HCT116 (cell line): ENCODE data around the gene LSP1. TPM values are rescaled to one million over a fixed set of nuclear protein-coding genes. Genes with fewer than 3 reads are reported as not detected.
A peak's percentile ranks its signal among the peaks of the same experiment; 100 is the strongest.

Experiments used
- ATAC-seq: fragments of 200-7000 bp; cut with Tn5 transposase; 2 replicates; pipeline ENCODE4 v1.9.1; 2020; ENCODE audit warnings: mild to moderate bottlenecking, moderate library complexity
- BruUV-seq: library from RNA; stranded (reverse); fragments of 400-500 nt; replicated peaks from 2 replicates; lab custom pipeline; 2021; lab: Mats Ljungman, UMichigan
- CTCF ChIA-PET: fragments of 300-600 bp; sonication (Branson Sonifier 250); formaldehyde crosslinking; loops from one replicate; lab custom pipeline; 2021; ENCODE audit warnings: antibody characterized with exemption; lab: Charles Lee
- POLR2A ChIA-PET: fragments of 300-600, 350-600 bp; sonication (Branson Sonifier 250); formaldehyde crosslinking; loops from one replicate; lab custom pipeline; 2021; ENCODE audit warnings: antibody characterized with exemption; lab: Charles Lee
- RAD21 ChIA-PET, 2 experiments: fragments of 300-600 bp; sonication (Branson Sonifier 250); formaldehyde crosslinking; loops; one replicate each; lab custom pipeline; 2023; ENCODE audit warnings: low total read pairs in 2 of 2; ENCODE audit not compliant: uncharacterized antibody in 2 of 2, unreplicated experiment in 2 of 2, low non-redundant PET in 1 of 2; lab: Charles Lee
- DNase-seq: peaks from one replicate; pipeline ENCODE4 v3.0.0-alpha.2; 2010; ENCODE audit warnings: low read depth, low spot score
- H2AFZ ChIP-seq: fragments of 200-600 bp; shearing (Covaris generic), sonication (generic); 2 replicates; pipeline ENCODE4 v1.6.1; 2017; ENCODE audit warnings: low read depth, mixed run types, mixed read lengths, antibody characterized with exemption, low read length; ENCODE audit not compliant: poor library complexity, severe bottlenecking
- H3K27ac ChIP-seq: 2 replicates; pipeline ENCODE4 v1.5.1; 2012; ENCODE audit warnings: low read depth, low read length
- H3K27me3 ChIP-seq: fragments of 200-600 bp; sonication (generic); 2 replicates; pipeline ENCODE4 v1.6.1; 2016; ENCODE audit warnings: mixed run types, low read length, mixed read lengths; ENCODE audit not compliant: insufficient read depth
- H3K36me3 ChIP-seq, 2 experiments: fragments of 200-500 bp in 1 of 2; fragments of 200-600 bp in 1 of 2; sonication (Bioruptor generic) in 1 of 2; sonication (generic) in 1 of 2; 2 replicates each; pipeline versions ENCODE4 v1.5.1 to v1.6.1; 2014 to 2016; ENCODE audit warnings: low read length in 2 of 2, inconsistent platforms in 1 of 2, mixed read lengths in 1 of 2, mixed run types in 1 of 2; ENCODE audit not compliant: insufficient read depth in 2 of 2, control insufficient read depth in 1 of 2
- H3K4me1 ChIP-seq, 2 experiments: fragments of 200-600 bp in 1 of 2; sonication (generic) in 1 of 2; 2 replicates each; pipeline versions ENCODE4 v1.5.1 to v1.6.1; 2012 to 2017; ENCODE audit warnings: low read length in 2 of 2, inconsistent platforms in 1 of 2, mild to moderate bottlenecking in 1 of 2, mixed read lengths in 1 of 2, mixed run types in 1 of 2, moderate library complexity in 1 of 2; ENCODE audit not compliant: insufficient read depth in 2 of 2, control insufficient read depth in 1 of 2
- H3K4me2 ChIP-seq: fragments of 200-600 bp; sonication (generic); 2 replicates; pipeline ENCODE4 v1.6.1; 2017; ENCODE audit warnings: mixed run types, low read length, mixed read lengths
- H3K4me3 ChIP-seq, 2 experiments: fragments of 200-600 bp in 1 of 2; sonication (generic) in 1 of 2; replicated peaks in 1 of 2; 2 replicates each; pipeline ENCODE4 v1.5.1; 2011 to 2016; ENCODE audit warnings: low read length in 2 of 2, control low read depth in 1 of 2, low read depth in 1 of 2, mild to moderate bottlenecking in 1 of 2, mixed read lengths in 1 of 2, mixed run types in 1 of 2
- H3K79me2 ChIP-seq: fragments of 200-600 bp; sonication (generic); 2 replicates; pipeline ENCODE4 v1.6.1; 2017; ENCODE audit warnings: mild to moderate bottlenecking, mixed run types, low read length, moderate library complexity, mixed read lengths; ENCODE audit not compliant: insufficient read depth
- H3K9ac ChIP-seq: fragments of 200-600 bp; sonication (generic); 2 replicates; pipeline ENCODE4 v1.6.1; 2016; ENCODE audit warnings: low read length, mixed read lengths
- H3K9me2 ChIP-seq: fragments of 200-600 bp; sonication (generic), shearing (Covaris generic); 2 replicates; pipeline ENCODE4 v1.6.1; 2017; ENCODE audit warnings: mixed run types, mild to moderate bottlenecking, moderate library complexity; ENCODE audit not compliant: insufficient read depth
- H3K9me3 ChIP-seq, 2 experiments: fragments of 200-500 bp in 1 of 2; fragments of 200-600 bp in 1 of 2; sonication (Bioruptor generic) in 1 of 2; sonication (generic) in 1 of 2; 2 replicates each; pipeline ENCODE4 v1.6.1; 2014 to 2017; ENCODE audit warnings: low read length in 2 of 2, mixed read lengths in 2 of 2, inconsistent platforms in 1 of 2, low read depth in 1 of 2, mild to moderate bottlenecking in 1 of 2, mixed run types in 1 of 2, moderate library complexity in 1 of 2; ENCODE audit not compliant: control insufficient read depth in 1 of 2, insufficient read depth in 1 of 2
- H4K20me1 ChIP-seq: fragments of 200-600 bp; sonication (generic), shearing (Covaris generic); 2 replicates; pipeline ENCODE4 v1.6.1; 2017; ENCODE audit warnings: mixed run types, mild to moderate bottlenecking, moderate library complexity; ENCODE audit not compliant: insufficient read depth
- CEBPB ChIP-seq: IDR thresholded peaks from 2 replicates; pipeline ENCODE4 v1.6.1; 2012; ENCODE audit warnings: low read depth
- ELF1 ChIP-seq: IDR thresholded peaks from 2 replicates; pipeline ENCODE4 v1.6.1; 2012; ENCODE audit warnings: low read depth, borderline replicate concordance
- EZH2 ChIP-seq: fragments of 200-600 bp; sonication (generic); IDR thresholded peaks from 2 replicates; pipeline ENCODE4 v1.6.1; 2017; ENCODE audit warnings: antibody characterized with exemption, mixed run types
- FOSL1 ChIP-seq: IDR thresholded peaks from 2 replicates; pipeline ENCODE4 v1.6.1; 2012; ENCODE audit warnings: low read depth
- RAD21 ChIP-seq: IDR thresholded peaks from 2 replicates; pipeline ENCODE4 v1.6.1; 2012; ENCODE audit warnings: low read depth, mild to moderate bottlenecking
- SIN3A ChIP-seq: IDR thresholded peaks from 2 replicates; pipeline ENCODE4 v1.6.1; 2012; ENCODE audit warnings: low read depth
- SP1 ChIP-seq: IDR thresholded peaks from 2 replicates; pipeline ENCODE4 v1.6.1; 2012; ENCODE audit warnings: low read depth
- SRF ChIP-seq: IDR thresholded peaks from 2 replicates; pipeline ENCODE4 v1.6.1; 2012; ENCODE audit warnings: low read depth
- TCF7L2 ChIP-seq: IDR thresholded peaks from 2 replicates; pipeline ENCODE4 v1.7.0; 2011; ENCODE audit warnings: borderline replicate concordance, inconsistent platforms; ENCODE audit not compliant: insufficient read depth, insufficient read length; ENCODE audit errors: extremely low read depth
- YY1 ChIP-seq: IDR thresholded peaks from 2 replicates; pipeline ENCODE4 v1.6.1; 2011; ENCODE audit warnings: low read length, low read depth, moderate library complexity, mild to moderate bottlenecking; ENCODE audit not compliant: insufficient replicate concordance; ENCODE audit errors: extremely low read depth
- ZNF274 ChIP-seq: fragments of 200-500 bp; sonication (Bioruptor generic); IDR thresholded peaks from 2 replicates; pipeline ENCODE4 v1.6.1; 2014; ENCODE audit warnings: mild to moderate bottlenecking, low read depth, low read length, inconsistent platforms
- intact Hi-C: fragments of 100-400 bp; cut with micrococcal nuclease; formaldehyde crosslinking; loops from 2 replicates; pipeline ENCODE4 v1.10.0; 2022
- total RNA-seq: library from RNA; stranded (reverse); gene quantifications from one replicate; pipeline ENCODE4 v1.2.1, GENCODE V29; 2021; ENCODE audit not compliant: unreplicated experiment
- TF ChIP-seq, protein P1 (sequence below): IDR thresholded peaks from 2 replicates; pipeline ENCODE4 v1.6.1; 2012
- TF ChIP-seq, protein P2 (sequence below), 3 experiments: fragments of 200-600 bp in 1 of 3; sonication (generic) in 1 of 3; IDR thresholded peaks in 2 of 3; conservative IDR thresholded peaks in 1 of 3; 2 replicates each; pipeline ENCODE4 v1.5.1; 2012 to 2017; ENCODE audit warnings: low read depth in 2 of 3, low read length in 2 of 3, antibody characterized with exemption in 1 of 3, borderline replicate concordance in 1 of 3, control low read depth in 1 of 3, mild to moderate bottlenecking in 1 of 3, mixed read lengths in 1 of 3, mixed run types in 1 of 3, moderate library complexity in 1 of 3; ENCODE audit not compliant: insufficient read depth in 1 of 3
- TF ChIP-seq, protein P3 (sequence below): IDR thresholded peaks from 2 replicates; pipeline ENCODE4 v1.6.1; 2011; ENCODE audit warnings: mild to moderate bottlenecking, low read length, moderate library complexity; ENCODE audit not compliant: insufficient replicate concordance; ENCODE audit errors: extremely low read depth

LSP1 gene
- total RNA-seq, 1 experiment from 2014 or later = 1.3 TPM

DNA sequence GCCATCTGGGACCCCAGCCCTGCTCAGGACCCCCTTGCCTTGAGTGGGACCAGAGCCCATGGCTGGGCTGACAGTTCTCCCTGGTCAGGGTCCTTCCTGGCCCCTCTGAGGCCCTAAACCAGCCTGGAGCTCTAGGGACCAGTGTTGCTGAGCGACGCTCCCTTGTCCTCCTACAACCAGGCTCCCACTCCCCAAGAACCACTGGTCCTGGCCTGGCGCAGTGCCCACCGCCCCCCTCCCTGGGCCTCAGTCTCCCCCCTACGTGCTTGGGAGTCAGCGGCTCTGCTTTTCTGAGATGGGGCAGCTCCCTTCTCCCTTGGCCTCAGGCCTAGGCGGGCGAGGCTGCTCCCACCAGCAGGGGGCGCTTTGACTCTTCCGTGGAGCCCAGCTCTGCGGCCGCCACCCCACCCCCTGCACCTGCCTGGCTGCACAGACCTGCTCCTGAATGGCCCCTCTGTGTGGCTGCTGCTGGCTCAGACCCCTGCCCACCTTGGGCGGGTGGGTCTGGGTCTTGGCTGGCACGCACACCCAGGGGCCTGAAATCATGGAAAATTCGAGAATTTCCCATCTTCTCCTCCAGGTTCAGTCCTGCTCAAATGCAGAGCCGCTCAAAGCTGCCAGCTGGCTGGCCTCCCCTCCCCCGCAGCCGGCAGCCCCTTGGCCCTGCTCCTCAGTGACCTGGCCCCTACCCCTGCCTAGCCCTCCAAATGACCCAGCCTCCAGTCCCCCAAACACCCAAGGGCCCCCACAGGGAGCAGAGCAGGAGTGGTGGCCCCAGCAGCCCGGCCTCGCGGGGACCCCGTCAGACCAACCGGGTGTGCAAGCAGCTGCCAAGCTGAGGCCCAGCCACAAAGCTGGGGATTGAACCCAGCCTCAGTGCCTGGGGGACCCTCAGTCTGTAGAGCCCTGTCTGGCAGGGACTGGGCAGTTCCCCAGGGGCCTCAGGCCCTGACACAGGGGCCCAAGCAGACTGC is 29.7 kb downstream of the LSP1 start:
- TF ChIP-seq SIN3A (no peak), TCF7L2 (no peak), CEBPB (no peak), FOSL1 (no peak), EZH2 (no peak), ZNF274 (no peak), SRF (no peak), SP1 (no peak), ELF1 (no peak), RAD21 (peak; percentile 95), YY1 (peak; percentile 20)
- TF ChIP-seq, protein P1, sequence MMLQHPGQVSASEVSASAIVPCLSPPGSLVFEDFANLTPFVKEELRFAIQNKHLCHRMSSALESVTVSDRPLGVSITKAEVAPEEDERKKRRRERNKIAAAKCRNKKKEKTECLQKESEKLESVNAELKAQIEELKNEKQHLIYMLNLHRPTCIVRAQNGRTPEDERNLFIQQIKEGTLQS = no peak
- TF ChIP-seq, protein P2, sequence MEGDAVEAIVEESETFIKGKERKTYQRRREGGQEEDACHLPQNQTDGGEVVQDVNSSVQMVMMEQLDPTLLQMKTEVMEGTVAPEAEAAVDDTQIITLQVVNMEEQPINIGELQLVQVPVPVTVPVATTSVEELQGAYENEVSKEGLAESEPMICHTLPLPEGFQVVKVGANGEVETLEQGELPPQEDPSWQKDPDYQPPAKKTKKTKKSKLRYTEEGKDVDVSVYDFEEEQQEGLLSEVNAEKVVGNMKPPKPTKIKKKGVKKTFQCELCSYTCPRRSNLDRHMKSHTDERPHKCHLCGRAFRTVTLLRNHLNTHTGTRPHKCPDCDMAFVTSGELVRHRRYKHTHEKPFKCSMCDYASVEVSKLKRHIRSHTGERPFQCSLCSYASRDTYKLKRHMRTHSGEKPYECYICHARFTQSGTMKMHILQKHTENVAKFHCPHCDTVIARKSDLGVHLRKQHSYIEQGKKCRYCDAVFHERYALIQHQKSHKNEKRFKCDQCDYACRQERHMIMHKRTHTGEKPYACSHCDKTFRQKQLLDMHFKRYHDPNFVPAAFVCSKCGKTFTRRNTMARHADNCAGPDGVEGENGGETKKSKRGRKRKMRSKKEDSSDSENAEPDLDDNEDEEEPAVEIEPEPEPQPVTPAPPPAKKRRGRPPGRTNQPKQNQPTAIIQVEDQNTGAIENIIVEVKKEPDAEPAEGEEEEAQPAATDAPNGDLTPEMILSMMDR (IDR thresholded peaks at IDR 0.05 in 2 of 3, conservative IDR thresholded peaks at IDR 0.05 in 1 of 3; ENCODE audit: borderline replicate concordance in 1 of 3, insufficient read depth in 1 of 3, low read depth in 2 of 3, low read length in 2 of 3) = peak; percentile 88 to 92 (median 91)
- TF ChIP-seq, protein P3, sequence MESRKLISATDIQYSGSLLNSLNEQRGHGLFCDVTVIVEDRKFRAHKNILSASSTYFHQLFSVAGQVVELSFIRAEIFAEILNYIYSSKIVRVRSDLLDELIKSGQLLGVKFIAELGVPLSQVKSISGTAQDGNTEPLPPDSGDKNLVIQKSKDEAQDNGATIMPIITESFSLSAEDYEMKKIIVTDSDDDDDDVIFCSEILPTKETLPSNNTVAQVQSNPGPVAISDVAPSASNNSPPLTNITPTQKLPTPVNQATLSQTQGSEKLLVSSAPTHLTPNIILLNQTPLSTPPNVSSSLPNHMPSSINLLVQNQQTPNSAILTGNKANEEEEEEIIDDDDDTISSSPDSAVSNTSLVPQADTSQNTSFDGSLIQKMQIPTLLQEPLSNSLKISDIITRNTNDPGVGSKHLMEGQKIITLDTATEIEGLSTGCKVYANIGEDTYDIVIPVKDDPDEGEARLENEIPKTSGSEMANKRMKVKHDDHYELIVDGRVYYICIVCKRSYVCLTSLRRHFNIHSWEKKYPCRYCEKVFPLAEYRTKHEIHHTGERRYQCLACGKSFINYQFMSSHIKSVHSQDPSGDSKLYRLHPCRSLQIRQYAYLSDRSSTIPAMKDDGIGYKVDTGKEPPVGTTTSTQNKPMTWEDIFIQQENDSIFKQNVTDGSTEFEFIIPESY = no peak
- TF ChIP-seq, all 23 proteins: peak for 3
- RAD21 ChIA-PET = interaction anchor here (0.6 to 2.1 kb wide), 8 partner anchors 43 to 274 kb away, joined by 3 to 18 read pairs (median 5); no protein-coding TSS in a partner anchor
- Histone ChIP-seq H2AFZ (no peak overlapping the region), H3K9me2 (no peaks in the 10 kb centered on the region), H3K27ac (no peak overlapping the region), H3K9ac (no peak overlapping the region), H3K27me3 (peaks cover 4% of the 10 kb centered on the region; the same call in 1 of the 2 replicates), H3K79me2 (no peaks in the 10 kb centered on the region), H3K4me1 (no peaks in the 10 kb centered on the region), H4K20me1 (no peaks in the 10 kb centered on the region), H3K4me3 (no peak overlapping the region), H3K36me3 (no peaks in the 10 kb centered on the region), H3K9me3 (no peaks in the 10 kb centered on the region), H3K4me2 (no peak overlapping the region)
- BruUV-seq = no TSS peak
- POLR2A ChIA-PET = interaction anchor here (0.6 to 1.3 kb wide), 2 partner anchors 268 to 269 kb away, joined by 3 to 5 read pairs; no protein-coding TSS in a partner anchor
- DNase-seq = peak; percentile 43
- CTCF ChIA-PET = interaction anchor here (0.5 to 2.5 kb wide), 27 partner anchors 16 to 1187 kb away, joined by 3 to 60 read pairs (median 5); partner anchors contain the start of genes H19, SYT8, TNNI2 and TNNT3
- ATAC-seq = peak; percentile 99
- intact Hi-C loops = loop anchor here (1.0 to 5.0 kb wide), 3 partner anchors 35 to 268 kb away; partner anchors contain the start of gene TNNT3
